GM18867 (cell line): ENCODE data around the gene ILK.

Source experiments
- ATAC-seq: cut with Tn5 transposase; IDR thresholded peaks from one replicate; pipeline ENCODE4 v1.9.1; 2021; ENCODE audit warnings: mild to moderate bottlenecking, moderate library complexity; ENCODE audit not compliant: unreplicated experiment

The ILK gene

GRCh38 chr11:6654281-6655019 lies 50.9 kb downstream of the ILK start:
- no peak for ATAC-seq

- no peak for ATAC-seq
Measured at GRCh38 chr11:6655020-6655789, 51.6 kb downstream of the ILK start.

GRCh38 chr11:6655790-6656583 lies 52.4 kb downstream of the ILK start, which contains the start of gene DCHS1:
TSS of gene DCHS1 (minus strand) at chr11:6655809. CDS start at chr11:6641613, 14,196 bp downstream.
- no peak for ATAC-seq

GRCh38 chr11:6656584-6656915 lies 53.0 kb downstream of the ILK start:
- no peak for ATAC-seq

GRCh38 chr11:6656936-6657335 lies 53.4 kb downstream of the ILK start:
- no peak for ATAC-seq

- no peak for ATAC-seq
Measured at GRCh38 chr11:6657346-6657745, 53.8 kb downstream of the ILK start.

GRCh38 chr11:6658647-6659046 lies 55.1 kb downstream of the ILK start:
- ATAC-seq: no peak
